ENCODE results near the gene GALNT5.

GRCh38 chr2:157245144-157245840, 12.2 kb upstream of the GALNT5 start:
- TF ChIP-seq CTCF (IDR thresholded peaks at IDR 0.05), result no peak
- TF ChIP-seq POLR2A (IDR thresholded peaks at IDR 0.05), result no peak
